Measurements from ENCODE around the gene MTCH2. TPM values are rescaled to one million over a fixed set of nuclear protein-coding genes. Genes with fewer than 3 reads are reported as not detected.

MTCH2 gene
- total and polyA plus RNA-seq, 4 donors = 33.0 to 76.2 (median 59.8) TPM

- no peaks in the 10 kb centered on the region for H3K27me3 ChIP-seq (ENCODE audit: control insufficient read depth in 3 of 3, insufficient read depth in 3 of 3, low read length in 2 of 3)
- H3K4me1 ChIP-seq (ENCODE audit: control insufficient read depth in 5 of 5, insufficient read depth in 5 of 5, low read length in 5 of 5) = peaks cover 0 to 17% (median 5%) of the 10 kb centered on the region in 5 donors
- peak overlapping the region in 1 of 2 donors; percentile 49 for H3K27ac ChIP-seq (ENCODE audit: low read depth in 1 of 2, low read length in 1 of 2)
- H3K4me3 ChIP-seq = no peak overlapping the region
- no peak for ATAC-seq (ENCODE audit: insufficient read depth, low FRiP score)
- 69 to 80% methylated on average over 8 of the region's 8 CpGs for WGBS, 2 donors
- H3K9me3 ChIP-seq (ENCODE audit: control insufficient read depth in 4 of 4, insufficient read depth in 3 of 4, low read length in 3 of 4) = peaks cover 0 to 2% (median 0%) of the 10 kb centered on the region in 4 donors
- DNase-seq = no peak
- peaks cover 0 to 37% (median 24%) of the 10 kb centered on the region in 4 donors for H3K36me3 ChIP-seq (ENCODE audit: control insufficient read depth in 4 of 4, insufficient read depth in 4 of 4, low read length in 4 of 4)
- no peak for TF ChIP-seq CTCF (IDR thresholded peaks at IDR 0.05; ENCODE audit: control extremely low read depth, extremely low read depth)
- no peak overlapping the region for H3K9ac ChIP-seq (ENCODE audit: insufficient read depth in 1 of 2, low read length in 2 of 2)
Observed at GRCh38 chr11:47572715-47573255, 69.6 kb downstream of the MTCH2 start.

- Histone ChIP-seq H3K4me3 (no peak overlapping the region), H3K4me1 (ENCODE audit: control insufficient read depth in 5 of 5, insufficient read depth in 5 of 5, low read length in 5 of 5) (peaks cover 0 to 17% (median 0%) of the 10 kb centered on the region in 5 donors), H3K27ac (ENCODE audit: low read depth in 1 of 2, low read length in 1 of 2) (no peak overlapping the region), H3K9me3 (ENCODE audit: control insufficient read depth in 4 of 4, insufficient read depth in 3 of 4, low read length in 3 of 4) (peaks cover 0 to 2% (median 0%) of the 10 kb centered on the region in 4 donors), H3K27me3 (ENCODE audit: control insufficient read depth in 3 of 3, insufficient read depth in 3 of 3, low read length in 2 of 3) (no peaks in the 10 kb centered on the region), H3K36me3 (ENCODE audit: control insufficient read depth in 4 of 4, insufficient read depth in 4 of 4, low read length in 4 of 4) (peaks cover 0 to 34% (median 22%) of the 10 kb centered on the region in 4 donors), H3K9ac (ENCODE audit: insufficient read depth in 1 of 2, low read length in 2 of 2) (no peak overlapping the region)
- ATAC-seq (ENCODE audit: insufficient read depth, low FRiP score) (no peak), DNase-seq (no peak)
- 84 to 95% methylated on average over 1 of the region's 1 CpG for WGBS, 2 donors
- no peak for TF ChIP-seq CTCF (IDR thresholded peaks at IDR 0.05; ENCODE audit: control extremely low read depth, extremely low read depth)
Observed at GRCh38 chr11:47571895-47572294, 70.5 kb downstream of the MTCH2 start.

GRCh38 chr11:47571357-47571729 lies 71.0 kb downstream of the MTCH2 start:
- Histone ChIP-seq H3K36me3 (ENCODE audit: control insufficient read depth in 4 of 4, insufficient read depth in 4 of 4, low read length in 4 of 4) (peaks cover 0 to 34% (median 22%) of the 10 kb centered on the region in 4 donors), H3K27me3 (ENCODE audit: control insufficient read depth in 3 of 3, insufficient read depth in 3 of 3, low read length in 2 of 3) (no peaks in the 10 kb centered on the region), H3K4me1 (ENCODE audit: control insufficient read depth in 5 of 5, insufficient read depth in 5 of 5, low read length in 5 of 5) (peaks cover 0 to 17% (median 2%) of the 10 kb centered on the region in 5 donors), H3K9me3 (ENCODE audit: control insufficient read depth in 4 of 4, insufficient read depth in 3 of 4, low read length in 3 of 4) (peaks cover 0 to 2% (median 0%) of the 10 kb centered on the region in 4 donors), H3K9ac (ENCODE audit: insufficient read depth in 1 of 2, low read length in 2 of 2) (no peak overlapping the region), H3K27ac (ENCODE audit: low read depth in 1 of 2, low read length in 1 of 2) (no peak overlapping the region), H3K4me3 (no peak overlapping the region)
- 77 to 90% methylated on average over 4 of the region's 4 CpGs for WGBS, 2 donors
- no peak for DNase-seq
- no peak for ATAC-seq (ENCODE audit: insufficient read depth, low FRiP score)
- no peak for TF ChIP-seq CTCF (IDR thresholded peaks at IDR 0.05; ENCODE audit: control extremely low read depth, extremely low read depth)
